ENCODE data around the gene CHRNG.

CHRNG gene

DNA sequence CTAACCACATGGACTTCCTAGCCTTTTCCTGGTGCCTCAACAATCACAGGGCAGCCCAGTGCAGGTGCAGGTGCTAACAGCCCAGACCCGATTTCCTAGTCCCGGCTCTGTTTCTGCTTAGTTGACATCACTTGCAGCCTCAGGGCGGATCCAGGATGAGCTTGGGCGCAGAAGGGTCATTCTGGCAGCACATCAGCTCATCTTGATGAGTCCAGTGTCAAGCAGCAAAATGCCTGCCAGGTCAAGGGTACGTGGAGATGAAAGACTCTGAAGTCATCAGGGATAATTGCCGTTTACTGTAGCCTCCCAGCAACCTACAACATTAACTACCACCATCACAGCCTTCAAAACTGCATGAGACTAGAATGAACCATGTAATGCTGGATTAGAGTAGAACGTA, 54.5 kb downstream of the CHRNG start:
- Histone ChIP-seq H3K9ac (ENCODE audit: low read length) (no peak overlapping the region), H3K27ac (ENCODE audit: low read depth, low read length) (no peak overlapping the region), H3K36me3 (ENCODE audit: low read length) (no peaks in the 10 kb centered on the region), H3K4me3 (ENCODE audit: insufficient read depth, low read length, poor library complexity, severe bottlenecking) (no peak overlapping the region), H3K27me3 (ENCODE audit: low read length) (no peaks in the 10 kb centered on the region), H3K9me3 (ENCODE audit: insufficient read depth, low read length) (no peaks in the 10 kb centered on the region), H3F3A (ENCODE audit: insufficient read depth) (no peaks in the 10 kb centered on the region), H3K79me2 (ENCODE audit: insufficient read depth, low read length) (no peaks in the 10 kb centered on the region), H2AFZ (ENCODE audit: low read depth, low read length, severe bottlenecking) (no peak overlapping the region), H3K4me2 (ENCODE audit: low read depth, low read length, poor library complexity, severe bottlenecking) (no peak overlapping the region), H4K20me1 (ENCODE audit: low read depth, low read length) (no peaks in the 10 kb centered on the region), H3K9me2 (replicated peaks; ENCODE audit: insufficient read depth, low read length) (no peaks in the 10 kb centered on the region)
- no peak for TF ChIP-seq EZH2phosphoT487 (conservative IDR thresholded peaks at IDR 0.05; ENCODE audit: low read length)
- TF ChIP-seq, protein P1, sequence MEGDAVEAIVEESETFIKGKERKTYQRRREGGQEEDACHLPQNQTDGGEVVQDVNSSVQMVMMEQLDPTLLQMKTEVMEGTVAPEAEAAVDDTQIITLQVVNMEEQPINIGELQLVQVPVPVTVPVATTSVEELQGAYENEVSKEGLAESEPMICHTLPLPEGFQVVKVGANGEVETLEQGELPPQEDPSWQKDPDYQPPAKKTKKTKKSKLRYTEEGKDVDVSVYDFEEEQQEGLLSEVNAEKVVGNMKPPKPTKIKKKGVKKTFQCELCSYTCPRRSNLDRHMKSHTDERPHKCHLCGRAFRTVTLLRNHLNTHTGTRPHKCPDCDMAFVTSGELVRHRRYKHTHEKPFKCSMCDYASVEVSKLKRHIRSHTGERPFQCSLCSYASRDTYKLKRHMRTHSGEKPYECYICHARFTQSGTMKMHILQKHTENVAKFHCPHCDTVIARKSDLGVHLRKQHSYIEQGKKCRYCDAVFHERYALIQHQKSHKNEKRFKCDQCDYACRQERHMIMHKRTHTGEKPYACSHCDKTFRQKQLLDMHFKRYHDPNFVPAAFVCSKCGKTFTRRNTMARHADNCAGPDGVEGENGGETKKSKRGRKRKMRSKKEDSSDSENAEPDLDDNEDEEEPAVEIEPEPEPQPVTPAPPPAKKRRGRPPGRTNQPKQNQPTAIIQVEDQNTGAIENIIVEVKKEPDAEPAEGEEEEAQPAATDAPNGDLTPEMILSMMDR (IDR thresholded peaks at IDR 0.05; ENCODE audit: insufficient read depth, low read length, poor library complexity, severe bottlenecking): no peak

All from SU-DHL-6 (cell line).